ENCODE results near the gene SLC39A8. TPM values are rescaled to one million over a fixed set of nuclear protein-coding genes. Genes with fewer than 3 reads are reported as not detected.
A peak's percentile ranks its signal among the peaks of the same experiment; 100 is the strongest.

Gene SLC39A8
- total RNA-seq, 1 donor from 2014 or later: 23.6 TPM

- no peak for DNase-seq (ENCODE audit: low spot score)
- ATAC-seq: no peak
These were observed 2.7 kb downstream of the SLC39A8 start for GRCh38 chr4:102342404-102343074.

- no peak for ATAC-seq
- DNase-seq (ENCODE audit: low spot score): no peak
These were observed 4.1 kb downstream of the SLC39A8 start for GRCh38 chr4:102341201-102341600.

GRCh38 chr4:102339018-102339417 is 6.3 kb downstream of the SLC39A8 start:
- DNase-seq (ENCODE audit: low spot score) (no peak), ATAC-seq (no peak)

GRCh38 chr4:102338405-102338804 is 6.9 kb downstream of the SLC39A8 start:
- DNase-seq (ENCODE audit: low spot score) (no peak), ATAC-seq (no peak)

GRCh38 chr4:102335616-102336015 is 9.7 kb downstream of the SLC39A8 start:
- no peak for DNase-seq (ENCODE audit: low spot score)
- no peak for ATAC-seq

- DNase-seq (ENCODE audit: low spot score) (no peak), ATAC-seq (no peak)
These were observed 10.7 kb downstream of the SLC39A8 start for GRCh38 chr4:102334624-102335023.

- ATAC-seq (no peak), DNase-seq (ENCODE audit: low spot score) (no peak)
These were observed 11.5 kb downstream of the SLC39A8 start for GRCh38 chr4:102333787-102334186.

GRCh38 chr4:102328045-102328444 is 17.2 kb downstream of the SLC39A8 start:
- DNase-seq (ENCODE audit: low spot score): no peak
- no peak for ATAC-seq

- DNase-seq (ENCODE audit: low spot score) (no peak), ATAC-seq (no peak)
These were observed 18.3 kb downstream of the SLC39A8 start for GRCh38 chr4:102326951-102327350.

GRCh38 chr4:102324730-102325129 is 20.6 kb downstream of the SLC39A8 start:
- ATAC-seq: no peak
- DNase-seq (ENCODE audit: low spot score): no peak

GRCh38 chr4:102322736-102323135 is 22.5 kb downstream of the SLC39A8 start:
- DNase-seq (ENCODE audit: low spot score) (no peak), ATAC-seq (no peak)

- no peak for ATAC-seq
- DNase-seq (ENCODE audit: low spot score): no peak
These were observed 23.9 kb downstream of the SLC39A8 start for GRCh38 chr4:102321260-102321995.

- no peak for ATAC-seq
- no peak for DNase-seq (ENCODE audit: low spot score)
These were observed 25.7 kb downstream of the SLC39A8 start for GRCh38 chr4:102319594-102319993.

GRCh38 chr4:102318526-102318925 is 26.8 kb downstream of the SLC39A8 start:
- no peak for DNase-seq (ENCODE audit: low spot score)

GRCh38 chr4:102318105-102318504 is 27.2 kb downstream of the SLC39A8 start:
- ATAC-seq: no peak

More at GRCh38 chr4:102318526-102318925, 26.8 kb downstream of the SLC39A8 start:
- ATAC-seq: no peak

GRCh38 chr4:102317459-102317858 is 27.8 kb downstream of the SLC39A8 start:
- no peak for ATAC-seq
- DNase-seq (ENCODE audit: low spot score): no peak

More at GRCh38 chr4:102318105-102318504, 27.2 kb downstream of the SLC39A8 start:
- no peak for DNase-seq (ENCODE audit: low spot score)

- DNase-seq (ENCODE audit: low spot score) (no peak), ATAC-seq (no peak)
These were observed 28.7 kb downstream of the SLC39A8 start for GRCh38 chr4:102316585-102316984.

GRCh38 chr4:102315532-102315931 is 29.8 kb downstream of the SLC39A8 start:
- DNase-seq (ENCODE audit: low spot score): no peak

GRCh38 chr4:102312417-102312816 is 32.9 kb downstream of the SLC39A8 start:
- DNase-seq (ENCODE audit: low spot score) (no peak), ATAC-seq (no peak)

More at GRCh38 chr4:102315532-102315931, 29.8 kb downstream of the SLC39A8 start:
- ATAC-seq: peak; percentile 96

- ATAC-seq (no peak), DNase-seq (ENCODE audit: low spot score) (no peak)
These were observed 33.4 kb downstream of the SLC39A8 start for GRCh38 chr4:102311912-102312311.

- DNase-seq (ENCODE audit: low spot score) (no peak), ATAC-seq (no peak)
These were observed 33.9 kb downstream of the SLC39A8 start for GRCh38 chr4:102311407-102311806.
